ENCODE measurements around the gene TREH. TPM values are rescaled to one million over a fixed set of nuclear protein-coding genes. Genes with fewer than 3 reads are reported as not detected.

TREH gene, protein sequence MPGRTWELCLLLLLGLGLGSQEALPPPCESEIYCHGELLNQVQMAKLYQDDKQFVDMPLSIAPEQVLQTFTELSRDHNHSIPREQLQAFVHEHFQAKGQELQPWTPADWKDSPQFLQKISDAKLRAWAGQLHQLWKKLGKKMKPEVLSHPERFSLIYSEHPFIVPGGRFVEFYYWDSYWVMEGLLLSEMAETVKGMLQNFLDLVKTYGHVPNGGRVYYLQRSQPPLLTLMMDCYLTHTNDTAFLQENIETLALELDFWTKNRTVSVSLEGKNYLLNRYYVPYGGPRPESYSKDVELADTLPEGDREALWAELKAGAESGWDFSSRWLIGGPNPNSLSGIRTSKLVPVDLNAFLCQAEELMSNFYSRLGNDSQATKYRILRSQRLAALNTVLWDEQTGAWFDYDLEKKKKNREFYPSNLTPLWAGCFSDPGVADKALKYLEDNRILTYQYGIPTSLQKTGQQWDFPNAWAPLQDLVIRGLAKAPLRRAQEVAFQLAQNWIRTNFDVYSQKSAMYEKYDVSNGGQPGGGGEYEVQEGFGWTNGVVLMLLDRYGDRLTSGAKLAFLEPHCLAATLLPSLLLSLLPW
- not detected in 2 replicates for total RNA-seq

GRCh38 chr11:118679483-118679882 lies at the start of gene TREH:
TREH (minus strand) TSS chr11:118679650; CDS start chr11:118679627, 23 bp downstream.

GRCh38 chr11:118607401-118608359 lies 71.8 kb downstream of the TREH start, which contains the start of gene PHLDB1:
PHLDB1 (plus strand) TSS chr11:118607615; CDS start chr11:118613837, 6,222 bp downstream.

Other genes starting within 250 kb of the TREH start
- gene KMT2A, start 243.2 kb downstream of the TREH start, total RNA-seq, result 18.0 and 22.1 TPM in 2 replicates
- 0.39 TPM in 1 of 2 replicates, not detected in the other for gene TTC36, start 152.2 kb downstream of the TREH start, total RNA-seq
- 8.8 and 9.9 TPM in 2 replicates for gene TMEM25, start 148.5 kb downstream of the TREH start, total RNA-seq
- 24.5 and 30.6 TPM in 2 replicates for gene IFT46, start 113.7 kb downstream of the TREH start, total RNA-seq
- 123 and 129 TPM in 2 replicates for gene ARCN1, start 107.2 kb downstream of the TREH start, total RNA-seq
- gene PHLDB1, start 72.0 kb downstream of the TREH start, total RNA-seq, result 106 and 112 TPM in 2 replicates
- 46.0 and 63.8 TPM in 2 replicates for gene DDX6, start 111.5 kb upstream of the TREH start, total RNA-seq
- gene CXCR5, start 204.2 kb upstream of the TREH start, total RNA-seq, result not detected in 2 replicates
- gene BCL9L, start 246.3 kb upstream of the TREH start, total RNA-seq, result 12.6 and 12.7 TPM in 2 replicates

Data from mammary microvascular endothelial cell (primary cell).